A673 (cell line): ENCODE data around the gene EPHA10. TPM values are rescaled to one million over a fixed set of nuclear protein-coding genes. Genes with fewer than 3 reads are reported as not detected.

Experiments
- BruUV-seq: library from RNA; stranded (reverse); fragments of 400-500 nt; replicated peaks from 2 replicates; lab custom pipeline; 2021; lab: Mats Ljungman, UMichigan
- CTCF ChIA-PET: fragments of 300-600 bp; sonication (Branson Sonifier 250); formaldehyde crosslinking; loops from one replicate; lab custom pipeline; 2022; ENCODE audit warnings: antibody characterized with exemption; lab: Charles Lee
- POLR2A ChIA-PET: fragments of 300-600 bp; sonication (Branson Sonifier 250); formaldehyde crosslinking; loops from one replicate; lab custom pipeline; 2022; ENCODE audit warnings: antibody characterized with exemption; ENCODE audit not compliant: low non-redundant PET; lab: Charles Lee
- DNase-seq: peaks from one replicate; pipeline ENCODE4 v3.0.0-alpha.2; 2015; ENCODE audit warnings: low spot score
- H3K27ac ChIP-seq: fragments of 200-600 bp; sonication (generic); 2 replicates; pipeline ENCODE4 v1.5.1; 2016; ENCODE audit warnings: mixed run types, low read depth, mild to moderate bottlenecking, mixed read lengths, antibody characterized with exemption, low read length; ENCODE audit not compliant: poor library complexity, severe bottlenecking
- H3K27me3 ChIP-seq: fragments of 200-600 bp; sonication (generic); replicated peaks from 2 replicates; pipeline ENCODE4 v1.6.1; 2017; ENCODE audit warnings: mixed run types, low read depth, mild to moderate bottlenecking, mixed read lengths, antibody characterized with exemption, low read length; ENCODE audit not compliant: insufficient read depth, poor library complexity
- H3K36me3 ChIP-seq: fragments of 200-600 bp; sonication (generic); 2 replicates; pipeline ENCODE4 v1.6.1; 2016; ENCODE audit warnings: mixed run types, mild to moderate bottlenecking, mixed read lengths, antibody characterized with exemption, low read length; ENCODE audit not compliant: insufficient read depth, poor library complexity, severe bottlenecking
- H3K4me1 ChIP-seq: fragments of 200-600 bp; sonication (generic); 2 replicates; pipeline ENCODE4 v1.6.1; 2017; ENCODE audit warnings: mixed run types, mild to moderate bottlenecking, mixed read lengths, antibody characterized with exemption, low read length; ENCODE audit not compliant: insufficient read depth, poor library complexity, severe bottlenecking
- H3K4me3 ChIP-seq: fragments of 200-600 bp; sonication (generic); 2 replicates; pipeline ENCODE4 v1.5.1; 2016; ENCODE audit warnings: low read depth, mixed run types, mild to moderate bottlenecking, mixed read lengths, low read length; ENCODE audit not compliant: poor library complexity, severe bottlenecking
- H3K9me3 ChIP-seq: fragments of 200-600 bp; sonication (generic); 2 replicates; pipeline ENCODE4 v1.6.1; 2016; ENCODE audit warnings: mixed run types, low read depth, mild to moderate bottlenecking, mixed read lengths, antibody characterized with exemption, low read length; ENCODE audit not compliant: poor library complexity, severe bottlenecking
- CTCF ChIP-seq: fragments of 300-800, 200-600 bp; sonication (generic); conservative IDR thresholded peaks from 2 replicates; pipeline ENCODE4 v1.5.1; 2017; ENCODE audit warnings: low read depth, mild to moderate bottlenecking, antibody characterized with exemption, low read length, moderate library complexity, mixed read lengths
- EZH2 ChIP-seq: fragments of 200-600 bp; sonication (generic); IDR thresholded peaks from 2 replicates; pipeline ENCODE4 v1.6.1; 2017; ENCODE audit warnings: borderline replicate concordance, low read depth, mild to moderate bottlenecking, mixed read lengths, antibody characterized with exemption, low read length; ENCODE audit not compliant: poor library complexity, severe bottlenecking
- intact Hi-C: fragments of 100-400 bp; cut with micrococcal nuclease; formaldehyde crosslinking; loops from one replicate; pipeline ENCODE4 v1.10.0; 2022; ENCODE audit not compliant: unreplicated experiment
- total RNA-seq: library from RNA; stranded (reverse); gene quantifications from 2 replicates; pipeline ENCODE4 v1.2.3, GENCODE V29; 2021

EPHA10 gene
- total RNA-seq, 1 experiment from 2014 or later = not detected

- intact Hi-C loops = no loop called here
- Histone ChIP-seq H3K4me3 (no peak overlapping the region), H3K9me3 (no peaks in the 10 kb centered on the region), H3K27me3 (no peaks in the 10 kb centered on the region), H3K4me1 (no peaks in the 10 kb centered on the region), H3K27ac (no peak overlapping the region), H3K36me3 (peaks cover 93% of the 10 kb centered on the region)
- no peak for TF ChIP-seq EZH2
- no peak for TF ChIP-seq CTCF
- ChIA-PET POLR2A (no interaction called here), CTCF (no interaction called here)
- no TSS peak for BruUV-seq
- no peak for DNase-seq
Measured at GRCh38 chr1:37704966-37705365, 60.0 kb downstream of the EPHA10 start.

DNA sequence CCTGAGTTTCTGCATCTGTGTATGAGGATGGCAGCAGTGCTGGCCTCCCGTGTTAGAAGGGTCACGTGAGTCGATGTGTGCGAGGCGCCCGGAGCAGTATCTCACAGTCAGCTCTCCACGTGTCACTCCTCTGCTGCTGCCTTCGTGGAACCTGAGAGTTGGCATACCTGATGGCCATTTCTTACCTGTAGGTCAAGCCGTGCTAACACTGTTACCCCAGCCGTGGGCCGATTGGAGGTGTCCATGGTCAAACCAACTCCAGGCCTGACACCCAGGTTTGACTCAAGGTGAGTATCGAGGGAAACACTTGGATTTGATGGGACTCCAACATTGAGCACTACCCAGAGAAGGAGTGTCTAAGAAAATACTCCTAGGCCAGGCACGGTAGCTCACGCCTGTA lies 61.9 kb downstream of the EPHA10 start:
- H3K36me3 ChIP-seq = peaks cover 92% of the 10 kb centered on the region
- no peak overlapping the region for H3K27ac ChIP-seq
- H3K9me3 ChIP-seq = no peaks in the 10 kb centered on the region
- TF ChIP-seq CTCF (no peak), EZH2 (no peak)
- ChIA-PET CTCF (no interaction called here), POLR2A (no interaction called here)
- no peak overlapping the region for H3K4me3 ChIP-seq
- H3K27me3 ChIP-seq = no peaks in the 10 kb centered on the region
- no peaks in the 10 kb centered on the region for H3K4me1 ChIP-seq
- no TSS peak for BruUV-seq
- intact Hi-C loops = no loop called here
- DNase-seq = no peak

DNA sequence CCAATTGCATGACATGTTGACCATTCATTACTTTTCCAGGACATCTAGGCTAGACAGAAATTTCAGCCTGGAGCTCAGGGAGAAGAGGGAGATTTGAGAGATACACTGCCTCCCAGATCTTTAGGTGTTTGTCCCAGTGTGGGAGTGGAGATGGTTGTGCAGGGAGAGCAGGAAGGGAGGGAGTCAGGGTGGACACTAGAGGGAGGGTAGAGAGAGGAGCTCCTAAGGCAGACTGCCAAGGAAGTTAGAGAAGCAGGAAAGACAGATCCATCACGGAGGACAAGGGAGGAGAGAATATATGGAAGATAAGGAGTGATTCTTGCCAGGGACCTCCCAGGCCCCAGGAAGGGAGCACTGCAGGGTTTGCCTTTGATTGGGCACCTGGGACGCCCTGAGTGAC lies 63.9 kb downstream of the EPHA10 start:
- DNase-seq = no peak
- no peak overlapping the region for H3K27ac ChIP-seq
- BruUV-seq = no TSS peak
- no peak for TF ChIP-seq EZH2
- TF ChIP-seq CTCF = no peak
- no peaks in the 10 kb centered on the region for H3K9me3 ChIP-seq
- no peaks in the 10 kb centered on the region for H3K27me3 ChIP-seq
- intact Hi-C loops = no loop called here
- POLR2A ChIA-PET = no interaction called here
- peaks cover 92% of the 10 kb centered on the region for H3K36me3 ChIP-seq
- H3K4me1 ChIP-seq = no peaks in the 10 kb centered on the region
- CTCF ChIA-PET = no interaction called here
- H3K4me3 ChIP-seq = no peak overlapping the region
